HG03469 (cell line): ENCODE results near the gene SGSM1.
"Not testable (repeated sequence)": the region's sequence is repeated elsewhere in the genome, so short reads cannot be mapped to it uniquely, and the experiment has no call there.

Experiments
- ATAC-seq: cut with Tn5 transposase; IDR thresholded peaks from one replicate; pipeline ENCODE4 v1.9.1; 2021; ENCODE audit warnings: mild to moderate bottlenecking, moderate library complexity, moderate number of reproducible peaks; ENCODE audit not compliant: unreplicated experiment

SGSM1 gene

GRCh38 chr22:24893341-24894070 lies 87.5 kb downstream of the SGSM1 start:
- ATAC-seq: no peak

- ATAC-seq: no peak
Measured at GRCh38 chr22:24894220-24894975, 88.4 kb downstream of the SGSM1 start.

- no peak for ATAC-seq
Measured at GRCh38 chr22:24894998-24895397, 89.0 kb downstream of the SGSM1 start.

GRCh38 chr22:24901448-24901847 lies 95.4 kb downstream of the SGSM1 start:
- ATAC-seq: no peak

- ATAC-seq: no peak
Measured at GRCh38 chr22:24905909-24906308, 99.9 kb downstream of the SGSM1 start.

GRCh38 chr22:24907101-24907500 lies 101.1 kb downstream of the SGSM1 start:
- ATAC-seq: not testable (repeated sequence)

GRCh38 chr22:24920029-24920428 lies 114.0 kb downstream of the SGSM1 start:
- no peak for ATAC-seq

- ATAC-seq: no peak
Measured at GRCh38 chr22:24925586-24926427, 119.8 kb downstream of the SGSM1 start.

GRCh38 chr22:24926428-24926725 lies 120.4 kb downstream of the SGSM1 start:
- ATAC-seq: no peak

- ATAC-seq: no peak
Measured at GRCh38 chr22:24926849-24927579, 121.0 kb downstream of the SGSM1 start.

- ATAC-seq: no peak
Measured at GRCh38 chr22:24928322-24928721, 122.3 kb downstream of the SGSM1 start.

- no peak for ATAC-seq
Measured at GRCh38 chr22:24930678-24931077, 124.7 kb downstream of the SGSM1 start.

GRCh38 chr22:24935771-24936483 lies 129.9 kb downstream of the SGSM1 start:
- no peak for ATAC-seq

GRCh38 chr22:24937114-24937513 lies 131.1 kb downstream of the SGSM1 start:
- no peak for ATAC-seq

- no peak for ATAC-seq
Measured at GRCh38 chr22:24938741-24939341, 132.8 kb downstream of the SGSM1 start.

GRCh38 chr22:24942301-24942700 lies 136.3 kb downstream of the SGSM1 start:
- no peak for ATAC-seq

- no peak for ATAC-seq
Measured at GRCh38 chr22:24944217-24944937, 138.4 kb downstream of the SGSM1 start.

GRCh38 chr22:24945430-24945829 lies 139.4 kb downstream of the SGSM1 start:
- ATAC-seq: no peak

GRCh38 chr22:24947383-24947782 lies 141.4 kb downstream of the SGSM1 start:
- no peak for ATAC-seq
